ENCODE data around the gene LCP1.

The LCP1 gene

GRCh38 chr13:46171739-46172138, 10.2 kb downstream of the LCP1 start:
- Histone ChIP-seq H3K4me1 (ENCODE audit: control insufficient read depth, low read length) (peaks cover 100% of the 10 kb centered on the region), H3K9me3 (ENCODE audit: control insufficient read depth, insufficient read depth, low read length) (no peaks in the 10 kb centered on the region), H4K20me1 (ENCODE audit: control insufficient read depth, insufficient read depth, low read depth, low read length) (peaks cover 96% of the 10 kb centered on the region), H3K27ac (ENCODE audit: low read depth, low read length) (peak overlapping the region; percentile 4; the same call in 1 of the 2 replicates), H3K27me3 (ENCODE audit: control insufficient read depth, low read length) (no peaks in the 10 kb centered on the region), H3K4me3 (ENCODE audit: low read length) (peak overlapping the region; percentile 89), H3K9me2 (replicated peaks; ENCODE audit: control insufficient read depth, low read length) (no peaks in the 10 kb centered on the region), H3K79me2 (ENCODE audit: control insufficient read depth, low read length) (peaks cover 100% of the 10 kb centered on the region), H3K4me2 (ENCODE audit: low read length) (peak overlapping the region; percentile 78), H3F3A (ENCODE audit: control insufficient read depth, insufficient read depth) (peaks cover 14% of the 10 kb centered on the region; the same call in 1 of the 2 replicates), H3K36me3 (ENCODE audit: control insufficient read depth, low read length) (peaks cover 98% of the 10 kb centered on the region)
- TF ChIP-seq CTCF (IDR thresholded peaks at IDR 0.05; ENCODE audit: low read depth, low read length, poor library complexity, severe bottlenecking) (no peak), EZH2phosphoT487 (IDR thresholded peaks at IDR 0.05; ENCODE audit: borderline replicate concordance, low read length) (no peak)

GRCh38 chr13:46171217-46171616, 10.8 kb downstream of the LCP1 start:
- Histone ChIP-seq H3K4me3 (ENCODE audit: low read length) (peak overlapping the region; percentile 89), H3K4me2 (ENCODE audit: low read length) (peak overlapping the region; percentile 78), H3F3A (ENCODE audit: control insufficient read depth, insufficient read depth) (peaks cover 10% of the 10 kb centered on the region; the same call in 1 of the 2 replicates), H3K27ac (ENCODE audit: low read depth, low read length) (peak overlapping the region; percentile 29; the same call in 1 of the 2 replicates), H3K9me2 (replicated peaks; ENCODE audit: control insufficient read depth, low read length) (no peaks in the 10 kb centered on the region), H3K79me2 (ENCODE audit: control insufficient read depth, low read length) (peaks cover 100% of the 10 kb centered on the region), H3K4me1 (ENCODE audit: control insufficient read depth, low read length) (peaks cover 100% of the 10 kb centered on the region), H3K27me3 (ENCODE audit: control insufficient read depth, low read length) (no peaks in the 10 kb centered on the region), H3K36me3 (ENCODE audit: control insufficient read depth, low read length) (peaks cover 98% of the 10 kb centered on the region), H4K20me1 (ENCODE audit: control insufficient read depth, insufficient read depth, low read depth, low read length) (peaks cover 96% of the 10 kb centered on the region), H3K9me3 (ENCODE audit: control insufficient read depth, insufficient read depth, low read length) (no peaks in the 10 kb centered on the region)
- no peak for TF ChIP-seq EZH2phosphoT487 (IDR thresholded peaks at IDR 0.05; ENCODE audit: borderline replicate concordance, low read length)
- TF ChIP-seq CTCF (IDR thresholded peaks at IDR 0.05; ENCODE audit: low read depth, low read length, poor library complexity, severe bottlenecking) = no peak

- Histone ChIP-seq H3K27ac (ENCODE audit: low read depth, low read length) (peak overlapping the region; percentile 29; the same call in 1 of the 2 replicates), H3K4me1 (ENCODE audit: control insufficient read depth, low read length) (peaks cover 100% of the 10 kb centered on the region), H3K9me2 (replicated peaks; ENCODE audit: control insufficient read depth, low read length) (no peaks in the 10 kb centered on the region), H3K4me3 (ENCODE audit: low read length) (peak overlapping the region; percentile 89), H3K27me3 (ENCODE audit: control insufficient read depth, low read length) (no peaks in the 10 kb centered on the region), H3K79me2 (ENCODE audit: control insufficient read depth, low read length) (peaks cover 100% of the 10 kb centered on the region), H3K4me2 (ENCODE audit: low read length) (peak overlapping the region; percentile 78), H3F3A (ENCODE audit: control insufficient read depth, insufficient read depth) (peaks cover 10% of the 10 kb centered on the region; the same call in 1 of the 2 replicates), H3K36me3 (ENCODE audit: control insufficient read depth, low read length) (peaks cover 96% of the 10 kb centered on the region), H3K9me3 (ENCODE audit: control insufficient read depth, insufficient read depth, low read length) (no peaks in the 10 kb centered on the region), H4K20me1 (ENCODE audit: control insufficient read depth, insufficient read depth, low read depth, low read length) (peaks cover 90% of the 10 kb centered on the region)
- TF ChIP-seq CTCF (IDR thresholded peaks at IDR 0.05; ENCODE audit: low read depth, low read length, poor library complexity, severe bottlenecking) (peak; percentile 45), EZH2phosphoT487 (IDR thresholded peaks at IDR 0.05; ENCODE audit: borderline replicate concordance, low read length) (no peak)
Observed at GRCh38 chr13:46170687-46171086, 11.3 kb downstream of the LCP1 start.

All from DOHH2 (cell line).